Activated naive CD8-positive, alpha-beta T cell (primary cell): ENCODE measurements around the gene CACNA1I.

ENCODE experiments used
- H3K27ac Mint-ChIP-seq: one replicate; pipeline ENCODE4 v1.8.0; 2021; ENCODE audit warnings: mixed read lengths
- H3K27me3 Mint-ChIP-seq: one replicate; pipeline ENCODE4 v1.8.0; 2021; ENCODE audit warnings: mixed read lengths
- H3K36me3 Mint-ChIP-seq: one replicate; pipeline ENCODE4 v1.8.0; 2021; ENCODE audit warnings: mixed read lengths
- H3K4me1 Mint-ChIP-seq: one replicate; pipeline ENCODE4 v1.8.0; 2021; ENCODE audit warnings: low read depth, mixed read lengths
- H3K4me3 Mint-ChIP-seq: one replicate; pipeline ENCODE4 v1.8.0; 2021; ENCODE audit warnings: mild to moderate bottlenecking, mixed read lengths
- H3K9me3 Mint-ChIP-seq: one replicate; pipeline ENCODE4 v1.8.0; 2021; ENCODE audit warnings: low read depth, mixed read lengths

CACNA1I gene

GRCh38 chr22:39628563-39629080 is 58.1 kb downstream of the CACNA1I start:
- Mint-ChIP-seq H3K4me1 (no peaks in the 10 kb centered on the region), H3K4me3 (no peak overlapping the region), H3K9me3 (no peaks in the 10 kb centered on the region), H3K36me3 (no peaks in the 10 kb centered on the region), H3K27me3 (no peaks in the 10 kb centered on the region), H3K27ac (no peak overlapping the region)

- no peaks in the 10 kb centered on the region for H3K9me3 Mint-ChIP-seq
- no peaks in the 10 kb centered on the region for H3K27me3 Mint-ChIP-seq
- peaks cover 2% of the 10 kb centered on the region for H3K4me1 Mint-ChIP-seq
- H3K27ac Mint-ChIP-seq = no peak overlapping the region
- no peaks in the 10 kb centered on the region for H3K36me3 Mint-ChIP-seq
- H3K4me3 Mint-ChIP-seq = no peak overlapping the region
These were observed 59.3 kb downstream of the CACNA1I start for GRCh38 chr22:39629851-39630250.

DNA sequence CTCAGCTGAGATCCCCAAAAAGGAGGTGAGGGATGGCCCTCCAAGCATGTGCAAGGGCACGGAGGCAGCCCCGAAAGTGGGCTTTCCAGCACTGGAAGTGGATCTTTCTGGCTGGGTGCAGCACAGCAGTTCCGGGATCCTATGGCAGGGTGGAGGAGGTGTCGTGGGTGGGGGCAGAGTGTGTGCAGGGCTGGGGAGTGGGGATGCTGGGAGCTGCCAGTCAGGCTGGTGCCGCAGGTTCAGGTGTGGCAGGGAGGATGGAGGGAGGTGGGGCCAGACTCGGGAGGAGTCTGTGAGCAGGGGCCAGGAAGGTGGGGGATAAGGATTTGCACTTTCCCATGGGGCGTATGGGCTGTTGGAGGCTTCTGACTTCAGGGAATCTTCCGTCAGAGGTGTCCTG is 60.2 kb downstream of the CACNA1I start:
- H3K9me3 Mint-ChIP-seq = no peaks in the 10 kb centered on the region
- H3K27ac Mint-ChIP-seq = no peak overlapping the region
- H3K27me3 Mint-ChIP-seq = no peaks in the 10 kb centered on the region
- peaks cover 2% of the 10 kb centered on the region for H3K4me1 Mint-ChIP-seq
- H3K4me3 Mint-ChIP-seq = no peak overlapping the region
- H3K36me3 Mint-ChIP-seq = no peaks in the 10 kb centered on the region

- Mint-ChIP-seq H3K4me1 (peaks cover 2% of the 10 kb centered on the region), H3K36me3 (no peaks in the 10 kb centered on the region), H3K27me3 (no peaks in the 10 kb centered on the region), H3K4me3 (no peak overlapping the region), H3K27ac (no peak overlapping the region), H3K9me3 (no peaks in the 10 kb centered on the region)
These were observed 61.1 kb downstream of the CACNA1I start for GRCh38 chr22:39631381-39632286.

- H3K9me3 Mint-ChIP-seq = peaks cover 3% of the 10 kb centered on the region
- no peaks in the 10 kb centered on the region for H3K27me3 Mint-ChIP-seq
- no peak overlapping the region for H3K27ac Mint-ChIP-seq
- H3K36me3 Mint-ChIP-seq = peaks cover 2% of the 10 kb centered on the region
- H3K4me3 Mint-ChIP-seq = no peak overlapping the region
- H3K4me1 Mint-ChIP-seq = peaks cover 2% of the 10 kb centered on the region
These were observed 64.2 kb downstream of the CACNA1I start for GRCh38 chr22:39634530-39635405.

GRCh38 chr22:39635719-39636118 is 65.2 kb downstream of the CACNA1I start:
- Mint-ChIP-seq H3K4me1 (peaks cover 2% of the 10 kb centered on the region), H3K27ac (no peak overlapping the region), H3K27me3 (no peaks in the 10 kb centered on the region), H3K4me3 (no peak overlapping the region), H3K9me3 (peaks cover 5% of the 10 kb centered on the region), H3K36me3 (peaks cover 3% of the 10 kb centered on the region)

DNA sequence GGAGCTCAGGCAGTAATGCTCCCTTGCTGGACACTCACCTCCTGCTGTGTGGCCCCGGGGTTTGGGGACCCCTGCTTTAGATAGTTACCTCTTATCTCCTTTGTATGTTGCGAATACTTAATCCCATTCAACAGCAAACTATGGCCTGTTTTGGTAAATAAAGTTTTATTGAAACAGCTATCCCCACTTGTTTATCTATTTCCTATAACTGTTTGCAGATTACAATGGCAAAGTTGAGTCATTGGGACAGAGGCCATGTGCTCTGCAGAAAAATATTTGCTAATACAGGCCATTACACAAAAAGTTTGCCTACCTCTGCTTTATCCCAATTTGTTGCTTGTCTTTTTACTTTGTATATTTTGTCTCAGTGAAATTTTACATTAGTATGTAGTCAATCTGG is 68.4 kb downstream of the CACNA1I start:
- peaks cover 2% of the 10 kb centered on the region for H3K4me1 Mint-ChIP-seq
- no peak overlapping the region for H3K4me3 Mint-ChIP-seq
- H3K36me3 Mint-ChIP-seq = peaks cover 3% of the 10 kb centered on the region
- H3K27ac Mint-ChIP-seq = no peak overlapping the region
- no peaks in the 10 kb centered on the region for H3K27me3 Mint-ChIP-seq
- peaks cover 5% of the 10 kb centered on the region for H3K9me3 Mint-ChIP-seq

GRCh38 chr22:39641660-39642310 is 71.2 kb downstream of the CACNA1I start:
- Mint-ChIP-seq H3K9me3 (peaks cover 5% of the 10 kb centered on the region), H3K4me1 (no peaks in the 10 kb centered on the region), H3K27me3 (no peaks in the 10 kb centered on the region), H3K36me3 (peaks cover 3% of the 10 kb centered on the region), H3K4me3 (no peak overlapping the region), H3K27ac (no peak overlapping the region)

DNA sequence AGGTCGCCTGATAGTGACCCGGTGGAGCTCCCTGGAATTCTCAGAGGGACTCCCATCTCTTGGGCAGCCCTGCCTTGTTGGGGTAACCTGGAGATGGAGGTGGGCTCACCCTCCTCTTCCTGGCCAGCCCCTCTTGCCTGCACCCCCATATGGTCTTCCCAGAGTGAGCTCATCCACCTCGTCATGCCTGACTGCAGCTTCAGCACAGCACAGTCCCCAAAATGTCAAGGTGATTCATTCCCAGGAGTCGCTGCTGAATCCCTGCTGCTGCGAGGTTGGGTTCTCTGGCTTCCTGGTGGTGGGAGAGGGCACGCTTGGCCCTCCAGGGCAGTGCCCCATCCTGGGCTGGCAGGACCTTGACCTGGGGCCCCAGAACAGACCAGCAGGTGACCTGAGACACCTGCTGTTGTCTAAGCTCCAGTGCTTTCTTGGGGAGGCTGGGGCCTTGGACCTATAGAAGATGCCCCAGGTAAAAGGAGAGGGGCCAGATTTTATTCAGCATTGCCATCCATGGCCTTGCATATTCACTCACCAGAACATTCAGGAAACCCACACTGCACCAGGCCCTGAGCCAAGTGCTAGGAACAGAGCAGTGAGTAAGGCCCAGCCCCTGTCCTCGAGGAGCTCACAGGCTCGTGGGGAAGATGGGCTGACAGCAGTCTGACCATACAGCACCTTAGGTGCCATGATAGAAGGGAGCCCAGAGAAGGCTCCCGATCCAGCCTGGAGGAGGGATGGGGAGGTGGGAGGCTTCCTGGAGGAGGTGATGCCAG is 72.9 kb downstream of the CACNA1I start:
- Mint-ChIP-seq H3K36me3 (peaks cover 3% of the 10 kb centered on the region), H3K9me3 (peaks cover 5% of the 10 kb centered on the region), H3K4me3 (no peak overlapping the region), H3K27ac (no peak overlapping the region), H3K27me3 (no peaks in the 10 kb centered on the region), H3K4me1 (no peaks in the 10 kb centered on the region)

DNA sequence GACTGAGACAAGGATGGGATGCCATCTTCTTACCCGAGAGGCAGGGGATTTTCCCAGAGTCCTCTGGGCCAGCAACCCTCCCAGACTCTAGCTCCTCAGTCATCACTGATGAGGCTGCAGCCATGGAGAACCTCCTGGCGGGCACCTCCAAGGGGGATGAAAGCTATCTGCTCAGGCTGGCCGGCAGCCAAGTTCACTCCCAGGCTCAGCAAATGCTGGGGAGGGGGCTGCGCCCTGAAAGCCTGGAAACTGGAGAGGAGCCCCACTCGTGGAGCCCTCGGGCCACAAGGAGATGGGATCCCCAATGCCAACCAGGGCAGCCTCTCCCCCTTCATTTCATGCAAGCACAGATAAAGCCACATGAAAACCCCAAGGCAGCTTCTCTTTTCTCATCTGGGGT is 75.0 kb downstream of the CACNA1I start:
- Mint-ChIP-seq H3K4me3 (no peak overlapping the region), H3K36me3 (no peaks in the 10 kb centered on the region), H3K9me3 (no peaks in the 10 kb centered on the region), H3K27me3 (no peaks in the 10 kb centered on the region), H3K4me1 (no peaks in the 10 kb centered on the region), H3K27ac (no peak overlapping the region)

GRCh38 chr22:39646398-39647063 is 76.0 kb downstream of the CACNA1I start:
- no peak overlapping the region for H3K27ac Mint-ChIP-seq
- no peaks in the 10 kb centered on the region for H3K4me1 Mint-ChIP-seq
- H3K27me3 Mint-ChIP-seq = no peaks in the 10 kb centered on the region
- no peaks in the 10 kb centered on the region for H3K9me3 Mint-ChIP-seq
- H3K4me3 Mint-ChIP-seq = no peak overlapping the region
- no peaks in the 10 kb centered on the region for H3K36me3 Mint-ChIP-seq

DNA sequence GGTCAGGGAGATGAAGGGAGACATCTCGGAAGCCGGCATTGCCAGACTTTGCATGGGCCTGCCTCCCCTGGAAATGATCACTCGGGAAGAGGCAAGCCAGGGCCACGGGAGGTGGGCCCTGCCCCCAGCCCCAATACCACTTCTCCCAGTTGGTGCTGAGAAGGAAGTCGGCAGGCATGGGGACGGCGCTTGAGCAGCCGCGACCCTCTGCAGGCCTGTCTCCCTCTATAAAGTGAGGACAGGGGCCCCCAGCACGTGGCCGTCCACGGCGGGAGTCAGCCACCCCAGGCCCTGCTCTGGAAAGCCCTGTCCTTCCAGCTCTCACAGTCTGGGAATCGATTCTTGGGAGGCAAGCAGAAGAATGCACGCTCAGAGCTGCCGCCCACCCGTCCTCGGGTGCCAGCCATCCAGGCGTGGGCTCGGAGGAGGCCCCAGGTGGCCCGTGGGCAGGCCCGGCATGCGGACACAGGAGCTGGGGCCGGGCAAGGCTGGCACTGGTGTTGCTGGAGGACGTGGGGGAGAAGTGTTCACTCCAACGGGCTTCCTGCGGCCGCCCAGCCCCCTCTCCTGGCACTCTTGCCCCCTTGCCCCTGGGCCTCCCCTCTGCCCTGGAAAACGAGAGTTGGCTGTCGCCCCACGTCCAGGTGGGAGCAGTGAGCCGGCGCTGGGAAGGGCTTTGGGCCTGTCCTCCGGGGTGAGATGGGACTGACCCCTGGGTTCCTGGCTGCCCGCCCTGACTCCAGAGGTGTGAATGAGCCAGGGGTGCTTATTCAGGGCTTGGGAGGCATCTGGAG is 77.5 kb downstream of the CACNA1I start:
- no peaks in the 10 kb centered on the region for H3K4me1 Mint-ChIP-seq
- no peaks in the 10 kb centered on the region for H3K27me3 Mint-ChIP-seq
- no peak overlapping the region for H3K4me3 Mint-ChIP-seq
- H3K36me3 Mint-ChIP-seq = no peaks in the 10 kb centered on the region
- H3K9me3 Mint-ChIP-seq = no peaks in the 10 kb centered on the region
- H3K27ac Mint-ChIP-seq = no peak overlapping the region

- Mint-ChIP-seq H3K27me3 (no peaks in the 10 kb centered on the region), H3K36me3 (no peaks in the 10 kb centered on the region), H3K4me3 (no peak overlapping the region), H3K27ac (no peak overlapping the region), H3K4me1 (no peaks in the 10 kb centered on the region), H3K9me3 (no peaks in the 10 kb centered on the region)
These were observed 78.0 kb downstream of the CACNA1I start for GRCh38 chr22:39648630-39648950.
